ENCODE results near the gene RNASE7.
"Not testable (repeated sequence)": the region's sequence is repeated elsewhere in the genome, so short reads cannot be mapped to it uniquely, and the experiment has no call there.

The RNASE7 gene

GRCh38 chr14:21023174-21023573 is 19.0 kb upstream of the RNASE7 start:
- in situ Hi-C loops (cut with MboI; ENCODE audit: low sequenced_read_pairs) = no loop called here

- in situ Hi-C loops (cut with MboI; ENCODE audit: low sequenced_read_pairs) = no loop called here
Measured at GRCh38 chr14:21023817-21024584, 18.2 kb upstream of the RNASE7 start.

- in situ Hi-C loops (cut with MboI; ENCODE audit: low sequenced_read_pairs) = no loop called here
Measured at GRCh38 chr14:21024585-21025370, 17.4 kb upstream of the RNASE7 start, which contains the start of gene NDRG2. Gene NDRG2 (minus strand): TSS chr14:21025061. CDS start chr14:21023315, 1,746 bp downstream.

DNA sequence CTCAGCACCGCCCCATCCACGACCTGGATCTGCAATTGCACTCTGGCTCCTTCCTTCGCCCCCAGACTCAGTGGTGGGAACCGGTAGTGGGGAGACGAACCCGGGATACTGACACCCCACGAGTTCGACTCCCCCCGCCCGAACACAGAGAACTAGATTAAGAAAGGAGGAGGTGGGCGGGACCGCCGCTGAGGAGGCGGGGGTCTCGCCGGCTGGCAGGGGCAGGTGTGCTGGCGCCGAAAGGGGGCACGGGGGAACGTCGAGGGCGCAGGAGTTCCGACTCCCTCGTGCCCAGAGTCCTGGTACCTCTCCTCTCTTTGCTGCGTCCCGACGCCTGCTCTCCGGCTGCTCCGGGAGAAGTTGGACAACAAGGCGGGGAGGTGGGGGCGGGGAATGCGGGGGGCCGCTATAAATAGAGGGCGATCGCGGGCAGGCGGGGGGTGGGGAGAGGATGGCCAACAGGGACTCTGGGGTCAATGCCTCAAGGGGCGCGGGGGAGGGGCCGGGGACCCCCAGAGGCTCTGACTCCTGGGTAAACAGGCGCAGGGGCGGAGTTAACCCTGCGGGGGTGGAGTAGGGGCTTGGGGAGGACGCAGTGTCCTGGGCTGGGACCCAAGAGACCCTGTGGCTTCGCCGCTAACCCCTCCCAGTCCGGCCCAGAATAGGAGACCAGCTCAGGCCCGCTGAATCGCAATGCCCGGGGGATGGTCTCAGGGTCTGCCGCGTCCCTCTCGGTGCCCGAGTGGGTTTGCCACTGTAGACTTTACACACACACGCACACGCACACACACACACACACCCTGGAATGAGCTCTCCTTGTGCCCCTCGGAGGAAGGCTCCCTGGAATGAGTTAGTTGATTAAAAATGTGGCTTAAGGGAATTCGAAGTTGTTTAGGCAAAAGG is 16.5 kb upstream of the RNASE7 start:
- in situ Hi-C loops (cut with MboI; ENCODE audit: low sequenced_read_pairs) = no loop called here

GRCh38 chr14:21026274-21026987 is 15.7 kb upstream of the RNASE7 start:
- in situ Hi-C loops (cut with MboI; ENCODE audit: low sequenced_read_pairs) = no loop called here

GRCh38 chr14:21026988-21027315 is 15.2 kb upstream of the RNASE7 start:
- in situ Hi-C loops (cut with MboI; ENCODE audit: low sequenced_read_pairs) = no loop called here

GRCh38 chr14:21029917-21030316 is 12.2 kb upstream of the RNASE7 start, which contains the start of gene TPPP2:
Gene TPPP2 (plus strand): TSS chr14:21030217. CDS start chr14:21030582, 365 bp downstream.
- in situ Hi-C loops (cut with MboI; ENCODE audit: low sequenced_read_pairs) = no loop called here

DNA sequence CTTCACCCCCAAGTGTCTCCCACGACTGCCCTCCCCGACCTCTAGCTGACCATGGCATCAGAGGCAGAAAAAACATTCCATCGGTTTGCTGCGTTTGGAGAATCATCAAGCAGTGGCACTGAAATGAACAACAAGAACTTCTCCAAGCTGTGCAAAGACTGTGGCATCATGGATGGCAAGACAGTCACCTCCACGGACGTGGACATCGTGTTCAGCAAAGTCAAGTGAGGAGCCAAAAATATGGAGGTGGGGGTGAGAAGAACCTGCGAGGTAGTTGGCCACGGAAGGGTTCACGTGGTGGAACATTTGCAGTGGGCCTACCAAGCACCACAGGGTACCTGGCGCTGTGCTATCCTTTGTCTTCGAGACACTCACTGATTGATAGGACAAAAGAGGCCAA is 11.6 kb upstream of the RNASE7 start:
- in situ Hi-C loops (cut with MboI; ENCODE audit: low sequenced_read_pairs) = no loop called here

DNA sequence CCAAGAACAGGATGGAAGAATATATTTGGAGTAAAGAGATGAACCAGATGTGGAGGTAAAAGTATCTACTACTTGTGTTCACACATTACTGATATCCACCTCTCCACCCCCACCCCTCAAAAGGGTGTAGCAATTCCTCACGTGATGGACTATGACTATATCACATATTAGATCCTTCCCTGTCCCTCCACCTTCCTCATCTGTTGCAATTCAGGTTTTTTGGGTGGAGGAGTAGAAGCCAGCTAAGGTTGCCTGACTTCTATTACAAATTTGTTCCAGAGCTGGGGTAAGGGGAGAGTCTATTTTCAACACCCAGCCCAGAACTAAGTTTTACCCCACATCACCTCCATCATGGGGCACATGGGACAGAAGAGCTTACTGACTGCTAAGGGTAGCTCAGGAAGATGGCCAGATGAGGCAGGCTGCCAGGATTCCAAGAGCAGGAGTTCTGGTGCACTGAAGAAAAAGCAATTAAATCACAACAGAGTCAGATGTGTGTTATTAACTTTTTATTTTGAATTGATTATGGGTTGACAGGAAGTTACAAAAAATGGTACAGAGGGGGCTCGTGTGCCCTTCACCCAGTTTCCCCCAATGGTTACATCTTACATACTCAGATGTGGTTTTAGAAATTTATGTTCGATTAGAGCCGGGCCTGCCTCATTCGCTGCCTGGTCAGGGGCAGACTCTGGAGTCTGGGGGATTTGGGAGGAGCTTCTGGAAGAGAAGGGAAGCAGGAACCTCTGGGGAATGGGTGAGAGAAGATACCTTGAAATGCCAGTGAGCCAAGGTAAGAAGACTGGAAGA is 9.6 kb upstream of the RNASE7 start:
- in situ Hi-C loops (cut with MboI; ENCODE audit: low sequenced_read_pairs) = no loop called here

DNA sequence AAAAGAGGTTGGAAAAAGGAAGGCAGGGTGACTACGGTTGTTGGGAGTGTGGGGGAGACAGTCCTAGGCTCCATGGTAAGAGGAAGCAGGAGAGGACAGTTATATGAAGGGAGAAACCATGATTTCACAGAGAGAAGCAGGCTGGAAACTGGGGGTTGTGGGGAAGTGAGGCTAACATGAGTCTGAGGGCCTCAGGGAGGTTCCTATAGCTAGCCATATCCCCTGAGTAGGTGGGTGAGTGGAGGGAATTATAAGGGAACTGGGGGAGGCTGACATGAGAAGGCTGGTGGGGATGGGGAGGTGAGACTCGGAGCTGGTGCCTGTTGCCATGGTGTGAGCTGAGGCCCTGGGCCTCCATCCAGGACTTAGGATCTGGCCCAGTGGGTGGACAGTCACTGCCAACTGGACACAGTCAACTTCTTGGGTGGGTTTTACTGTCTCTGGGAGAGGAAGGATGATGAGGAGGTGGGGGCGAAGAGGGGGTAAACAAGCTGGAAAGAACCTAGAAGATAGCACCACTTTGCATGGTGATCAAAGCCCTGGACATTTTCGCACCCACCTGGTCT is 8.9 kb upstream of the RNASE7 start:
- in situ Hi-C loops (cut with MboI; ENCODE audit: low sequenced_read_pairs) = no loop called here

DNA sequence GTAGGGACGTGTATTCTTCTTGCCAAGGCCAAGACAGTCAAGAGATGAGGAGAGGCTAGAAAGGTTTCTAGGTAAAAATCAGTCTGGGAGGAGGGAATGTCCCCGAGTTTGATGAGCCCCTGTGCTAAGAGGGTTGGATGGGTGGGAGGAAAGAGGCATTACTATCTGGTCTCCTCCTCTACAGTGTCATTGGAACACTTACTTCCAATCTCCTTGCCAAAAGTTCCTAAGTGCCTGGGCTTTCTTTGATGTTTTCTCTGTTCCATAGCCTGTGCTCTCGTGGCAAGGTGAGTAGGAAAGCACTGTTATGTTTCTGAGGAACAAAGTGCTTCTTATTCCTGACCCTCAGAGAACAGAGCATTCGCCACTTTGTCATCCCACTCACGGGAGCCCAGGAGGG is 7.5 kb upstream of the RNASE7 start, which contains the start of gene RNASE13:
TSS of gene RNASE13 (minus strand) at position 101 of the 400 bp plus-strand sequence. CDS start 519 bp downstream, outside the sequence.
- in situ Hi-C loops (cut with MboI; ENCODE audit: low sequenced_read_pairs) = no loop called here

DNA sequence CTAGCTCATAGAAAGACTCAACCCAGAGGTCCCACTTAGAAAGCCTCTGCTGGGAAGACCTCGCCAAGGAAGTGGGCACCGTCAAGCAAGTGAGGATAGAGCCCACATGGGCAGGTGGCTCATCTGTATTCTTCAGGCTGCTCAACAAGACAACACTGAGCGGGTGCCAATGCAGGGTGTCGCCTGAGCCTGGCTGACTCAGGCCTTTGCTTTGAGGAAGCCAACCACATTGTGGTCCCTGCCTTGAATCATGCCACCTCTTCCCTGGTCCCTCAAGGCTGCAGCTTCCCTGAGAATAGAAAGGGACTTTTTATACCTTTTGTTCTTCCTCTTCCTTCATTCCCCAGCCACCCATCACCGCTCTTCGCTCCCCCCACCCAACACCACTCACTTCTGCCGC is 5.4 kb upstream of the RNASE7 start:
- in situ Hi-C loops (cut with MboI; ENCODE audit: low sequenced_read_pairs) = no loop called here

DNA sequence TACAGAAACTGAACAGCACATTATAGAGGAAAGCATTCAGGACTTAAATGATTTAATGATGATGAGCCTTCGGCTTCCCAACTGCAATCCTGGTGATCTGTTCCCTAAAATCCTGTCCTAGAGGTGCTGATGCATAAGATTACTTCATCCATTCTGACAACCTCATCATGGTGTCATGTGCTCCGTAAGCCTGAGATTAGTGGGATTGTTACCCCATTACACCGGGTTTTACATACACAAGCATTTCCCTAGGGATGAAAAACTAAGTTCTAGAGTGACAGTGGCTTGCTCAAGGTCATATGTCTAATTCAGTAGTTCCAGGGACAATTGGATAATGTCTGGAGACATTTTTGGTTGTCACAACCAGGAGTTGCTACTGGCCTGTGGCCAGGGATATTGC is 5.0 kb upstream of the RNASE7 start:
- in situ Hi-C loops (cut with MboI; ENCODE audit: low sequenced_read_pairs) = no loop called here

DNA sequence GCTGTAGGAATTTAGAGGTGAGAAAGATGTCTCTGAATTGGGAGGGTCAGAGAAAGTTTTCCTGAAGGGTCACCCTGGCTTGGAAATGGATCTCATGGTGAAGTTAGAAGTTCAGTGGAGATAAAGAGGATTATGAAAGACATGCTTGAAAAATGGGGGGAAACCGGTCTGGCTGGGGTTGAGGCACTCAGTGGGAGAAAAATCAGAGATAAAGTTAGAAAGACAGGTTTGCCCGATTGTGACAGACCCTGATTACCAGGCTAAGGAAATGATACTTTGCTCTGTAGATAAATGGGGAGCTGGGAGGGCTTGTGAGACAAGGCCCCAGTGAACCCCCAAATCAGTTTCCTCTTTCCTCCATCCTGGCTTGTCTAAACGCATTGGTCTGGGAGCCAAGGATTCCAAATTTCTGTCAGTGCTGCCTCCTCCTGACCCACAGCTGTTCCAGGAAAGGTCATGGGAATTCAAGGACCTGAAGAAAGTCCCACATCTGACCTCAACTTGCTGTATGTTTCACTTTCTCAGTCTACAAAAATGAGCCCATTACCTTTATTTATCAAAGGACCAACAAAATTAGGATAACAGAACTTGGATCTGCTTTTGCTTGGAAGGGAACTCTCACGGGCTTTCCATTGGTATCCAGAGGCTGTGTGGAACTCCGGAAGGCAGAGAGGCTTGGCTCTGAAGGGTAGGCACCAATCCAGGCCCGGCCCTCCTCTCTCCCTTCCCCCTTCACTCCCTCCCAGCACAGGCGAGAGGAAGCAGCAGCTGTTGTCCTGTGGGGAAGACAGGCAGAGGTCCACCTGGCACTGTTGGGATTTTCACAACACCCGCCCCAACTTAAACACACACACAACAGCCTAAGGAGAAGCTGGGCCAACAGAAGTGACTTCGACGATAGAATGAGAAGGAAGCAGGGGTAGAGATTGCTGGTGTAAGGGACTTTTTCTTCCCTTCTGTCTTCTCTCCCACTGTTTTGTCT is 3.4 kb upstream of the RNASE7 start:
- in situ Hi-C loops (cut with MboI; ENCODE audit: low sequenced_read_pairs) = no loop called here

DNA sequence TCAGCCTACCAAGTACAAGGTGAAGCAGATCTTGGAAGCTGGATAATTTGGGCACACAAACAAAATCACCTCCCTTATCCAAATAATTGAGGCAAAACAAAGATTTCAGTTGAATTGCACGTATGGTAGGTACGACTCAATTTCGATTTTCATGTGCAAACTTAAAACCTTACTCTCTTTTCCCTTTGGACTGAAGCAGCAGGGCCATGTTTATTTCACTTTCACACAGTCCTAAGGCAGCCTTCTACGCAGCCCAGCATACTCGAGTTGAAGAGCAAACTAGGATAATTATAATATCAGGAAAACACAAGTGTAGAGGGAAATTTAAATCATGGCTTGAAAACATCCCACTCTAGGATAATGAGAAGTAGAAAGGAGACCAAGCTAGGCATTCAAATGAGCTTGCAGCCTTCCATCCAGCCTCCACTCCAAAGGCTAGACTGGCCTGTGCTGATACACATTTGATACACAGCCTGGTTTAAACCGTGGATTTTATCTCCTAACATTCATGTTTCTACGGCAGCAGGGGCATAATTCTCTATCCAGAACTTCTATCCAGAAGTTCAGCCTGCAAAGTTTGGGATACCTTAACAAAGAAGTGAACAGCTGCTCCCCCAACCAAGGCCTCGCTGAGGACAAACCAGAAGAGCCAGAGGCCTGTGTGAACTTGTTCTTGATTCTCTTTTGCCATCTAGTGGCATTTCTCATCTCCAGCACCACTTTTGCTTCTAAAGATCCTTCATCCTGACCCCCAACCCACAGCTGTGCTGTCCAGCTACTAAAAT is 2.4 kb upstream of the RNASE7 start:
- in situ Hi-C loops (cut with MboI; ENCODE audit: low sequenced_read_pairs) = no loop called here

- in situ Hi-C loops (cut with MboI; ENCODE audit: low sequenced_read_pairs) = no loop called here
Measured at GRCh38 chr14:21040370-21040925, 1.7 kb upstream of the RNASE7 start.

- in situ Hi-C loops (cut with MboI; ENCODE audit: low sequenced_read_pairs) = not testable (repeated sequence)
Measured at GRCh38 chr14:21040941-21041340, 1.2 kb upstream of the RNASE7 start.

Data from HL-60/S4 treated with phorbol 12-myristate 13-acetate at 8.2 ng/mL for 4 days and 3 days (cell line).